Nephron progenitor cell (in vitro differentiated cells): Measurements from ENCODE around the gene ATP7B.

Experiments used
- DNase-seq: peaks from one replicate; pipeline ENCODE4 v3.0.0; 2021
- H3K27ac Mint-ChIP-seq: 2 replicates; pipeline ENCODE4 v1.8.0; 2021; ENCODE audit warnings: mild to moderate bottlenecking, moderate library complexity, mixed read lengths
- H3K27me3 Mint-ChIP-seq: 2 replicates; pipeline ENCODE4 v1.8.0; 2021; ENCODE audit warnings: mild to moderate bottlenecking, low read depth, mixed read lengths; ENCODE audit not compliant: poor library complexity
- H3K36me3 Mint-ChIP-seq: 2 replicates; pipeline ENCODE4 v1.8.0; 2021; ENCODE audit warnings: low read depth, mixed read lengths
- H3K4me1 Mint-ChIP-seq: 2 replicates; pipeline ENCODE4 v1.8.0; 2021; ENCODE audit warnings: mixed read lengths
- H3K4me3 Mint-ChIP-seq: 2 replicates; pipeline ENCODE4 v1.8.0; 2021; ENCODE audit warnings: mild to moderate bottlenecking, moderate library complexity, mixed read lengths
- H3K9me3 Mint-ChIP-seq: 2 replicates; pipeline ENCODE4 v1.8.0; 2021; ENCODE audit warnings: mild to moderate bottlenecking, moderate library complexity, mixed read lengths
- TF ChIP-seq, protein P1 (sequence below): fragments of 200-600 bp; sonication (generic); IDR thresholded peaks from 2 replicates; pipeline ENCODE4 v1.5.0; 2021; ENCODE audit warnings: antibody characterized with exemption

ATP7B gene

DNA sequence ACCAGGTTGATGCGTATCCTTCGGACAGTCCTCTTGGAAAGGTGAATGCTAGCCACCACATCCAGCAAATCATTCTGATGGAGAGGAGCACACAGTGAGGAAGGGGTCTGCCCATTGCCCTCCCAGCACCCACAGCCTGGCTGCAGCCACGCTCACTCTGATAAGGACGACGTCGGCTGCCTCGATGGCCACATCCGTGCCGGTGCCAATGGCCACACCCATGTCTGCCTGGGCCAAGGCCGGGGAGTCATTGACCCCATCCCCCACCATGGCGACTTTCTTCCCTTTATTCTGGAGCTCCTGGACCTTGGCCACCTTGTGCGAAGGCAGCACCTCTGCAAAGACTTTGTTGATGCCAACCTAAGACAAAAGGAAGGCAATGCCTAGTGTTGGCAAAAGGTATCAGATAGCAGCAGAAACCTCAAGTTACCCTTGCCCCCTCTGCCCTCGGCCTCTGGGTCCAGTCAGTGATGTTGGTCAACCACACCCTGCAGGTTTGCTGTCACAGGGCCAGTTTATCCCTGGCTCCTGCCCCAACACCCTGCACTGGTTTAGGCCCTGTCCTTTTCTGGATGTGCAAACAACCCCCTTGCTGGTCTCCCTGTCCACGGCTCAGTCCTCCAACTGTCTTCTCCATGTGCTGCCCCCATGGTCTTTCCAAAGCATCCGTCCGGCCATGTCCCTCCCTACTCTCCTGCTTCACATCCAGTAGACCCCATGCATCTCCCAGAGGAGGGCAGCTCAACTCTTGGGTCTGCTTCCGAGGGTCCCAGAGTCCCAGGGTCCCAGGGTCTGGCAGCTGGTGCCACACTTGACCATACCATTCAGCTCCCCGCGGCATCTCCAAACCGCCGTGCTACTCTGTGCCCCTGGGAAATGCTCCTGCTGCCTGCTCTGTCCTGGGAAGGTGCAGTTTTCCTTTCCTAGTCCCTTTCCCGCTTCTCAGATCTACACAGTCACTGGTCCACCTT is 73.6 kb downstream of the ATP7B start:
- H3K9me3 Mint-ChIP-seq: no peaks in the 10 kb centered on the region
- H3K36me3 Mint-ChIP-seq: no peaks in the 10 kb centered on the region
- H3K27me3 Mint-ChIP-seq: no peaks in the 10 kb centered on the region
- no peak for DNase-seq
- no peak overlapping the region for H3K4me3 Mint-ChIP-seq
- no peak overlapping the region for H3K27ac Mint-ChIP-seq
- TF ChIP-seq, protein P1, sequence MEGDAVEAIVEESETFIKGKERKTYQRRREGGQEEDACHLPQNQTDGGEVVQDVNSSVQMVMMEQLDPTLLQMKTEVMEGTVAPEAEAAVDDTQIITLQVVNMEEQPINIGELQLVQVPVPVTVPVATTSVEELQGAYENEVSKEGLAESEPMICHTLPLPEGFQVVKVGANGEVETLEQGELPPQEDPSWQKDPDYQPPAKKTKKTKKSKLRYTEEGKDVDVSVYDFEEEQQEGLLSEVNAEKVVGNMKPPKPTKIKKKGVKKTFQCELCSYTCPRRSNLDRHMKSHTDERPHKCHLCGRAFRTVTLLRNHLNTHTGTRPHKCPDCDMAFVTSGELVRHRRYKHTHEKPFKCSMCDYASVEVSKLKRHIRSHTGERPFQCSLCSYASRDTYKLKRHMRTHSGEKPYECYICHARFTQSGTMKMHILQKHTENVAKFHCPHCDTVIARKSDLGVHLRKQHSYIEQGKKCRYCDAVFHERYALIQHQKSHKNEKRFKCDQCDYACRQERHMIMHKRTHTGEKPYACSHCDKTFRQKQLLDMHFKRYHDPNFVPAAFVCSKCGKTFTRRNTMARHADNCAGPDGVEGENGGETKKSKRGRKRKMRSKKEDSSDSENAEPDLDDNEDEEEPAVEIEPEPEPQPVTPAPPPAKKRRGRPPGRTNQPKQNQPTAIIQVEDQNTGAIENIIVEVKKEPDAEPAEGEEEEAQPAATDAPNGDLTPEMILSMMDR: no peak
- peaks cover 5% of the 10 kb centered on the region for H3K4me1 Mint-ChIP-seq

DNA sequence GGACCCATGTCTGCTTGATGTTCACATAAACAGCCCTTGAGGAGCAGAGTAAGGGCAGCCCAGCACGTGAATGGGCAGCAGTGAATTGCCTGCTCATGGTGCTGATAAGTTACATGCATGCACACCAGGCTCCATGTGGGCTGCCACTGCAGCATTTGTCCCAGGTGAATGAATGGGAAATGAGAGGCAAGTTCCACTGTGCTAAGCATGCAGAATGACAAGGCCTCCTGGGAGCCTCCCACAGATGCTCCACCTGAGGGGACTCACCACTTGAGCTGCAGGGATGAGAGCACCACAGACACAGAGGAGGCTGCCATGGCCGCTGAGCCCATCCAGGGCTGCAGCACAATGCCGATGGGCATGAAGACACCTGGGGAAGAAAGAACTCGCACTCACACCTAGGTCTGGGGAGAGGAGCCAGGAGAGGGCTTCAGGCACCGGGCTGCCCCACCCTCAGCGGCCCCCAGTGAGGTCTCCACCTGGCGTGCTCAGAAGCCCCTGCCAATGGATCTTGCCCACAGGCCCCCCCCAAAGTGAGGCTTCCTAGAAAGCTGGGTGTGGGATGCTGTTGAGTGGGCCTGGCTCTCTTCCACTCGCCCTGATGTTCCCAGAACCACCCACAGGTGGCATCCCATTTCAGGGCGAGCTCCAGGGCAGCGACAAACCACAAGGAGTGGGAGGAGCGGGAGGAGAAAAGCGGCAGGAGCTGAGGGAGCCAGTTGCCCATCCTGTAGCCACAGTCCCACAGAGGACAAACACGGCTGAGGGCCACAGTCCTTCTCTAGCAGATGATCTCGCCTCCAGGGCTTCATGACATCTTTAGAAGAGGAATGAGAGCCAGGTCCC is 75.7 kb downstream of the ATP7B start:
- Mint-ChIP-seq H3K27me3 (no peaks in the 10 kb centered on the region), H3K9me3 (no peaks in the 10 kb centered on the region), H3K36me3 (no peaks in the 10 kb centered on the region), H3K4me3 (no peak overlapping the region), H3K4me1 (peaks cover 5% of the 10 kb centered on the region), H3K27ac (no peak overlapping the region)
- peak; percentile 26 for DNase-seq
- TF ChIP-seq, protein P1: peak; percentile 39

DNA sequence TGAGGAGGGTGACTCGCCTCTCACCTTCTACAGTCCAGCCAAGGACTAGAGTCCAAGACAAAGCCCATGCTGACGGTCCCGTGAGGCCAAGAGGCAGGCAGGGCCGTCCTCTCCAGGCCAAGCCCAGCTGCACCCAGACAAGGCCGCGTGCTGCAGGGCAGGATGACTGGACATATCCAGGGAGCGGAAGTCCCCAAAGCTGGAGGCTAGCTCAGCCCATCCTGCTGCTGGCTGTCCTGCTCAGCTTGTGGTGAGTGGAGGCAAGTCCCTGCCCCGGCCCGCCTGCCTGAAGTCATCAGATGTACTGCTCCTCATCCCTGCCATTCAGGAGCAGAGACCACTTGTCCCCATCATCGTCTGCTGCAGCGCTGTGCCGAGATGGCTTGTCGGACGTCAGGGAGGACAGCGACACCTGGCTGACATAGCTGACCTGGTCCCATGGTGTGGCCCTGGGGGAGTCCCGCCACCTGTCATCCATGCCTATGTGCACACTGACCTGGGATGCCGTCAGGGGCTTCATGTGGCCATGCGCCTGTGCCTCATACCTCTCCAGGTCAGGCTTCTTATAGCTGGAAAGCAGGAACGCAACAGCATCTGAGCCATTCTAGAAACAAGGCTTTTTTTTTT is 76.7 kb downstream of the ATP7B start:
- no peaks in the 10 kb centered on the region for H3K27me3 Mint-ChIP-seq
- H3K4me3 Mint-ChIP-seq: no peak overlapping the region
- TF ChIP-seq, protein P1: no peak
- no peaks in the 10 kb centered on the region for H3K36me3 Mint-ChIP-seq
- no peak overlapping the region for H3K27ac Mint-ChIP-seq
- no peaks in the 10 kb centered on the region for H3K9me3 Mint-ChIP-seq
- no peak for DNase-seq
- H3K4me1 Mint-ChIP-seq: peaks cover 5% of the 10 kb centered on the region

DNA sequence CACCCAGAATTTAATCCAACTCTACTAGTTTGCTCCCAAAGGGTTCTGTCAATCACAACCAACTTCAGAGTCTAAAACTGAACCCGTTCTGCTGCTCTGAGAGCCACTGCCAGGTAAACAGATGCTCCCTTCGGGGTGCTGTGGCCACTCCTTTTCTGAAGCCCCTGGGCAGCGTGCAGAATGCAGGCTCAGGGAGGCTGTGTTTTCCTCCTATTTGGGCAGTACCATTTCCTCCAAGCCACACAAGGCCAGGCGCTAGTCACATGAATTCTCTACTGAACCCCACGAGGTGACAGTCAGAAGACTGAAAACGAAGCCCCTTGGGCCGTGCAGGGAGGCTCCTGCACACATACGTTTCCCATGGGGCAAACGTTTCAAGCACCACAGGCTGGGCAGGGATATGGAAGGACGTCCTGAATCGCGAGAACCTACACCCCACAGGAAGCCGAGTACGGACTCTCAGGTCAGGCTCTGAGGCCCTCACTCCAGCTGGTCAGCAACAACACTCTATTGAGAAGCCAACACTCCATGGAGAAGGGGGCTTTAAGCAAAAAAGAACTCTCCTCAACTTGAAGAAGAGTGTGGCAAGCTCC is 77.7 kb downstream of the ATP7B start:
- no peak for DNase-seq
- no peak overlapping the region for H3K27ac Mint-ChIP-seq
- H3K4me1 Mint-ChIP-seq: peaks cover 5% of the 10 kb centered on the region
- H3K9me3 Mint-ChIP-seq: no peaks in the 10 kb centered on the region
- H3K27me3 Mint-ChIP-seq: no peaks in the 10 kb centered on the region
- TF ChIP-seq, protein P1: no peak
- no peaks in the 10 kb centered on the region for H3K36me3 Mint-ChIP-seq
- H3K4me3 Mint-ChIP-seq: no peak overlapping the region

DNA sequence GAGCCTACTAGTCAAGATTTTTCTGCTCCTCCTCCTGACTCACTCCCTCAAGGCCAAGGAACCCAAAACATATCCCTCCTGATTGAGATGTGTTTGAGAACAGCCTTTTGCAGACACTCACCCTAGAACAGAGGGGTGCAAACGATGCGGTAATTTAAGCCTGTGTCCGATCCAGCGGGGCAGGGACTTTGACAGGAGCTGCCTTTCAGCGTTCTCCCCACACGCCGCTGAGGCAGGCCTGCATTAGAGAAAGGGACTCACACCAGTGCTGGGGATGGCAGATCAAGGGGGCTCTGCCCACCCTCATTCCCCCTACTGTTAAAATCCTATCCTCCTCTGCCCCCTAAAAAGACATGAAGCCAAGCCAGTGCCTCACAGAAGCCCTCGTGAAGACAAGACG is 79.0 kb downstream of the ATP7B start:
- H3K4me3 Mint-ChIP-seq: no peak overlapping the region
- no peak for DNase-seq
- peaks cover 9% of the 10 kb centered on the region for H3K4me1 Mint-ChIP-seq
- no peaks in the 10 kb centered on the region for H3K27me3 Mint-ChIP-seq
- H3K9me3 Mint-ChIP-seq: no peaks in the 10 kb centered on the region
- H3K36me3 Mint-ChIP-seq: no peaks in the 10 kb centered on the region
- TF ChIP-seq, protein P1: no peak
- H3K27ac Mint-ChIP-seq: no peak overlapping the region
